ENCODE results near the gene PEX10. TPM values are rescaled to one million over a fixed set of nuclear protein-coding genes. Genes with fewer than 3 reads are reported as not detected.

PEX10 gene
- polyA plus RNA-seq, 1 donor from 2014 or later, result 14.8 TPM

- Mint-ChIP-seq H3K4me3 (peak overlapping the region in 1 of 4 donors; percentile 68), H3K9me3 (no peaks in the 10 kb centered on the region), H3K4me1 (peaks cover 4 to 8% (median 7%) of the 10 kb centered on the region in 3 donors), H3K27ac (peak overlapping the region in 1 of 3 donors; percentile 77), H3K27me3 (no peaks in the 10 kb centered on the region), H3K36me3 (peaks cover 2% of the 10 kb centered on the region)
Observed at GRCh38 chr1:2385606-2386280, 26.6 kb downstream of the PEX10 start.

GRCh38 chr1:2384941-2385481 is 27.4 kb downstream of the PEX10 start:
- Mint-ChIP-seq H3K27ac (no peak overlapping the region), H3K4me3 (no peak overlapping the region), H3K36me3 (peaks cover 2% of the 10 kb centered on the region), H3K4me1 (peaks cover 4 to 10% (median 8%) of the 10 kb centered on the region in 3 donors), H3K9me3 (no peaks in the 10 kb centered on the region), H3K27me3 (no peaks in the 10 kb centered on the region)

GRCh38 chr1:2384130-2384860 is 28.1 kb downstream of the PEX10 start:
- H3K9me3 Mint-ChIP-seq, result no peaks in the 10 kb centered on the region
- H3K4me3 Mint-ChIP-seq, result peak overlapping the region in 1 of 4 donors; percentile 72
- peaks cover 2% of the 10 kb centered on the region for H3K36me3 Mint-ChIP-seq
- no peaks in the 10 kb centered on the region for H3K27me3 Mint-ChIP-seq
- H3K4me1 Mint-ChIP-seq, result peaks cover 9 to 18% (median 12%) of the 10 kb centered on the region in 3 donors
- peak overlapping the region in 1 of 3 donors; percentile 64 for H3K27ac Mint-ChIP-seq

GRCh38 chr1:2383576-2383975 is 28.8 kb downstream of the PEX10 start:
- H3K9me3 Mint-ChIP-seq, result no peaks in the 10 kb centered on the region
- no peaks in the 10 kb centered on the region for H3K27me3 Mint-ChIP-seq
- peak overlapping the region in 1 of 4 donors; percentile 72 for H3K4me3 Mint-ChIP-seq
- H3K36me3 Mint-ChIP-seq, result peaks cover 2% of the 10 kb centered on the region
- H3K4me1 Mint-ChIP-seq, result peaks cover 13 to 23% (median 14%) of the 10 kb centered on the region in 3 donors
- H3K27ac Mint-ChIP-seq, result no peak overlapping the region

- H3K27me3 Mint-ChIP-seq, result no peaks in the 10 kb centered on the region
- no peak overlapping the region for H3K27ac Mint-ChIP-seq
- no peaks in the 10 kb centered on the region for H3K9me3 Mint-ChIP-seq
- H3K4me1 Mint-ChIP-seq, result peaks cover 9 to 17% (median 14%) of the 10 kb centered on the region in 3 donors
- H3K36me3 Mint-ChIP-seq, result peaks cover 2% of the 10 kb centered on the region
- no peak overlapping the region for H3K4me3 Mint-ChIP-seq
Observed at GRCh38 chr1:2382621-2383361, 29.6 kb downstream of the PEX10 start.

GRCh38 chr1:2381741-2382620 is 30.4 kb downstream of the PEX10 start:
- peaks cover 2% of the 10 kb centered on the region for H3K36me3 Mint-ChIP-seq
- H3K9me3 Mint-ChIP-seq, result no peaks in the 10 kb centered on the region
- H3K27ac Mint-ChIP-seq, result no peak overlapping the region
- peak overlapping the region in 1 of 4 donors; percentile 39 for H3K4me3 Mint-ChIP-seq
- H3K27me3 Mint-ChIP-seq, result no peaks in the 10 kb centered on the region
- H3K4me1 Mint-ChIP-seq, result peaks cover 7 to 17% (median 11%) of the 10 kb centered on the region in 3 donors

DNA sequence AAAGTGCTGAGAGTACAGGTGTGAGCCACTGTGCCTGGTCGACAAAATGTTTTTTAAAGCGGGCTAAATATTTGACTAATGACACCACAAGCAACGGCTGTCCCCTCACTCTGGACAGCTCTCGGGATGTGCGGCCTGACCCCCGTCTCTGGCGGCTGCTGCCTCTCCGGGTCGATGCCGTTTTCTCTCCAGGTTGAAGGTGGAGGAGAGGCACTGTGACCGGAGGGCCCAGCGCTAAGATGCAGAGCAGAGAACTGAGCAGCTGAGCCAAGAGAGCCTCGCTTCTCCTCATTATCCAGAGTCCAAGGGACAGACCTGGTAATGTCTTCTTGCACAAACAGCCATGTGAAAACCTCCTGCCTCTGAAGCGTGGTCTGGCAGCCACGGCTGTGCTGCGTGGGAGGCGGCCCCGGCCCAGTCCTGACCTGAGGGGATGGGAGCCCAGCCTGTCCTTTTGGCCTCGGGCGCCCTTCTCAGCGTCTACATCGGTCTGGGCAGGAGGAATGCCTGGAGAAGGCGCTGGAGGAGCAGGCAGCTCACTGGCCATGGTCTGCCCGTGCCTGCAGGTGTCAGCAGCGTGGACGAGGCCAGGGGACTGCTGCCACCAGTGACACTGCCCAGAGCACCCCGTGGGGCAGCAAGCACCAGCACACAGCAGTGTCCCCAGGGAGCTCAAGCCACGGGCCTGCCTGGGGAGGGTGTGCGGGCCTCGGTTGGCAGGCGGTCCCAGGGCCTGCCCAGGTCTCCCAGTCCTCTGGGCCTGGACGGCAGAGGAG is 31.4 kb downstream of the PEX10 start:
- Mint-ChIP-seq H3K4me1 (peaks cover 7 to 17% (median 11%) of the 10 kb centered on the region in 3 donors), H3K4me3 (no peak overlapping the region), H3K27ac (peak overlapping the region in 1 of 3 donors; percentile 31), H3K9me3 (no peaks in the 10 kb centered on the region), H3K27me3 (no peaks in the 10 kb centered on the region), H3K36me3 (peaks cover 2% of the 10 kb centered on the region)

GRCh38 chr1:2379733-2380404 is 32.5 kb downstream of the PEX10 start:
- Mint-ChIP-seq H3K36me3 (peaks cover 2% of the 10 kb centered on the region), H3K4me1 (peaks cover 7 to 17% (median 13%) of the 10 kb centered on the region in 3 donors), H3K27me3 (no peaks in the 10 kb centered on the region), H3K27ac (peak overlapping the region in 1 of 3 donors; percentile 32), H3K4me3 (peak overlapping the region in 3 of 4 donors; percentile 52 to 88 (median 82)), H3K9me3 (no peaks in the 10 kb centered on the region)

DNA sequence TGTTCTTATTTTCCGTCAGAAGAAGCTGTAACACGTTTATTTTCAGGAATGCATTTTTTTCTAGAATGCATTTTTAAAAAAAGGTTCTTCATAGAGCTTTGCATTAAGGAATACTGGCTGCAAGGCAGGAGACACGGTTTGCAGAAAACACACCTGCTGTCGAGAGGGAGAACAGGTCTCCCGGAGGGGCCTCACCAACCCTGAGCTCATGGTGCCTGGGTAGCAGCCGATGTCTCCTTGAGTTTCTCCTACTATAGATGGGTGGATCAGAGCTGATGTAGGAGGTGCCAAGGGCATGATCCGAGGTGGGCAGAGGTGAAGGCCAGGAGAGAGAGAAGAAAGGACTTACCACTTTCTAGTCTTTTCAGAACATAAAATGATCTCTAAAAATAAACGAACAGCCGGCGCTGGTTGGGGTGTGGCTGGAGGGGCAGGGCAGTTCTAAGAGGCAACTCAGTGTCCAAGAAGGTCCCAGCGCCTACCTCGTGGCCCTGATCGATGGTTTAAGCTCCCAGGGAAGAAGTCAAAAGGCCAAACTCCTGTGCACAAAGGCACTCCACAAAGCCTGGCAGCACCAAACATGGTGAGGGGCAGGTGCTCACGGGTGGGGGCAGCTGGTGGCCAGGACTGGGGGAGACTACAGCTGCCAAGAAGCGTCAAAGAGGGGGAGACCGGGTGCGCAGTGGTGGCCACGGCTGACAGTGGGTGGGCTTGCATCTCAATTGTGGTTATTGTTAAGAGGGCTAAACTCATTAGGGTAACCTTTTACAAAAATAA is 33.2 kb downstream of the PEX10 start:
- Mint-ChIP-seq H3K27ac (peak overlapping the region in 1 of 3 donors; percentile 32), H3K4me3 (peak overlapping the region in 3 of 4 donors; percentile 52 to 88 (median 82)), H3K4me1 (peaks cover 7 to 18% (median 17%) of the 10 kb centered on the region in 3 donors), H3K36me3 (peaks cover 2% of the 10 kb centered on the region), H3K27me3 (no peaks in the 10 kb centered on the region), H3K9me3 (no peaks in the 10 kb centered on the region)

DNA sequence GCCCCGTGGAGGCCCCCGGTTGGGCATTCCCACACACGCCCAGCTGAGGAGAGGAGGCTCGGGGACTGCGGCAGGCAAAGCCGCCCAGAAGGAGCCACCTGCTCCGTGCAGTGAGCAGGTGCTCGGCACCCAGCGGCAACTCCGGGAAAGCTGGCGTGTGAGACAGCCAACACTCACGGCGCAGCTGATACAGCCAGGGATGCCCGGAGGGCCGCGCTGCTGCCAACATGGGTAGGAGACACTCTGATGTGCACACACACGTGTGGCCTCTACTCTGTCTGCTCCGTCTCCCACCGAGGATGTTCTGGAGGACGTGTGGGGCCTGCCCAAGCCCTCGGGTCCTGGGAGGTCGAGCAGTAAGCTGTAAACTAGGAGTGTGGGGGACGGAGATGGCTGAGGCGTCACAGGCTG is 33.9 kb downstream of the PEX10 start:
- H3K9me3 Mint-ChIP-seq, result no peaks in the 10 kb centered on the region
- H3K4me1 Mint-ChIP-seq, result peaks cover 5 to 17% (median 17%) of the 10 kb centered on the region in 3 donors
- H3K27me3 Mint-ChIP-seq, result no peaks in the 10 kb centered on the region
- no peak overlapping the region for H3K4me3 Mint-ChIP-seq
- no peaks in the 10 kb centered on the region for H3K36me3 Mint-ChIP-seq
- H3K27ac Mint-ChIP-seq, result no peak overlapping the region

- Mint-ChIP-seq H3K4me1 (peaks cover 5 to 17% (median 17%) of the 10 kb centered on the region in 3 donors), H3K36me3 (no peaks in the 10 kb centered on the region), H3K27ac (no peak overlapping the region), H3K27me3 (no peaks in the 10 kb centered on the region), H3K9me3 (no peaks in the 10 kb centered on the region), H3K4me3 (no peak overlapping the region)
Observed at GRCh38 chr1:2377751-2378440, 34.5 kb downstream of the PEX10 start.

Measured in IgD-negative memory B cell (primary cell).